PC-9 (cell line): ENCODE data around the gene SUPT3H.

ENCODE experiments used
- CTCF ChIP-seq: fragments of 200-600 bp; sonication (generic); conservative IDR thresholded peaks from 2 replicates; pipeline ENCODE4 v1.6.1; 2017; ENCODE audit warnings: mixed run types, antibody characterized with exemption, mild to moderate bottlenecking, moderate library complexity
- EZH2 ChIP-seq: fragments of 200-600 bp; sonication (generic); IDR thresholded peaks from 2 replicates; pipeline ENCODE4 v1.8.0; 2017; ENCODE audit warnings: antibody characterized with exemption, low read depth

GRCh38 chr6:45323656-45324224 lies 54.0 kb downstream of the SUPT3H start:
- TF ChIP-seq CTCF (no peak), EZH2 (no peak)
